DOHH2 (cell line): ENCODE measurements around the gene ANTXR2.

Experiments used
- H3F3A ChIP-seq: fragments of 200-600 bp; sonication (generic), shearing (Covaris generic); 2 replicates; pipeline ENCODE4 v1.6.0; 2016; ENCODE audit warnings: antibody characterized with exemption, mild to moderate bottlenecking; ENCODE audit not compliant: control insufficient read depth, insufficient read depth
- H3K27ac ChIP-seq: fragments of 200-600 bp; sonication (generic); 2 replicates; pipeline ENCODE4 v1.5.1; 2014; ENCODE audit warnings: low read depth, mild to moderate bottlenecking, low read length, moderate library complexity
- H3K27me3 ChIP-seq: fragments of 200-600 bp; sonication (generic); 2 replicates; pipeline ENCODE4 v1.6.1; 2014; ENCODE audit warnings: mild to moderate bottlenecking, low read length, mixed read lengths; ENCODE audit not compliant: control insufficient read depth
- H3K36me3 ChIP-seq: fragments of 200-600 bp; sonication (generic); 2 replicates; pipeline ENCODE4 v1.6.1; 2014; ENCODE audit warnings: mild to moderate bottlenecking, low read length, moderate library complexity, mixed read lengths; ENCODE audit not compliant: control insufficient read depth
- H3K4me1 ChIP-seq: fragments of 200-600 bp; sonication (generic); 2 replicates; pipeline ENCODE4 v1.6.1; 2014; ENCODE audit warnings: mild to moderate bottlenecking, low read length, mixed read lengths; ENCODE audit not compliant: control insufficient read depth
- H3K4me2 ChIP-seq: fragments of 200-600 bp; sonication (generic); 2 replicates; pipeline ENCODE4 v1.6.0; 2014; ENCODE audit warnings: mild to moderate bottlenecking, low read length, moderate library complexity
- H3K4me3 ChIP-seq: fragments of 200-600 bp; sonication (generic); 2 replicates; pipeline ENCODE4 v1.5.1; 2014; ENCODE audit warnings: mild to moderate bottlenecking, low read length, mixed read lengths
- H3K79me2 ChIP-seq: fragments of 200-600 bp; sonication (generic); 2 replicates; pipeline ENCODE4 v1.6.1; 2014; ENCODE audit warnings: mild to moderate bottlenecking, low read length, mixed read lengths; ENCODE audit not compliant: control insufficient read depth
- H3K9me2 ChIP-seq: fragments of 200-600 bp; sonication (generic); replicated peaks from 2 replicates; pipeline ENCODE4 v1.6.1; 2014; ENCODE audit warnings: mild to moderate bottlenecking, low read length, mixed read lengths; ENCODE audit not compliant: control insufficient read depth
- H3K9me3 ChIP-seq: fragments of 200-600 bp; sonication (generic); 2 replicates; pipeline ENCODE4 v1.6.1; 2014; ENCODE audit warnings: antibody characterized with exemption, low read length, mixed read lengths; ENCODE audit not compliant: control insufficient read depth, insufficient read depth
- H4K20me1 ChIP-seq: fragments of 200-600 bp; sonication (generic); 2 replicates; pipeline ENCODE4 v1.6.0; 2014; ENCODE audit warnings: low read depth, mild to moderate bottlenecking, antibody characterized with exemption, low read length, moderate library complexity; ENCODE audit not compliant: control insufficient read depth, insufficient read depth
- CTCF ChIP-seq: fragments of 200-600 bp; sonication (generic); IDR thresholded peaks from one replicate; pipeline ENCODE4 v1.5.1; 2014; ENCODE audit warnings: antibody characterized with exemption, mild to moderate bottlenecking, low read depth, low read length; ENCODE audit not compliant: poor library complexity, severe bottlenecking
- EZH2phosphoT487 ChIP-seq: fragments of 200-600 bp; sonication (generic); IDR thresholded peaks from 2 replicates; pipeline ENCODE4 v1.6.1; 2017; ENCODE audit warnings: borderline replicate concordance, mild to moderate bottlenecking, antibody characterized with exemption, low read length, moderate library complexity, mixed read lengths

The ANTXR2 gene

GRCh38 chr4:80074069-80074468 lies 1.0 kb upstream of the ANTXR2 start:
- H3K9me3 ChIP-seq: no peaks in the 10 kb centered on the region
- H3K9me2 ChIP-seq: no peaks in the 10 kb centered on the region
- TF ChIP-seq CTCF (no peak), EZH2phosphoT487 (no peak)
- 0 out of 2 replicates have a peak overlapping the region, but pooled peaks have one; percentile 1 for H3K27ac ChIP-seq
- H3K4me1 ChIP-seq: peaks cover 26% of the 10 kb centered on the region
- no peak overlapping the region for H3K4me3 ChIP-seq
- peaks cover 20% of the 10 kb centered on the region for H3K27me3 ChIP-seq
- no peaks in the 10 kb centered on the region for H3K79me2 ChIP-seq
- peak overlapping the region; percentile 76; the same call in 1 of the 2 replicates for H3K4me2 ChIP-seq
- no peaks in the 10 kb centered on the region for H3F3A ChIP-seq
- no peaks in the 10 kb centered on the region for H3K36me3 ChIP-seq
- H4K20me1 ChIP-seq: no peaks in the 10 kb centered on the region

GRCh38 chr4:80073473-80074008 lies 512 bp upstream of the ANTXR2 start:
- Histone ChIP-seq H3K4me2 (peak overlapping the region; percentile 76), H4K20me1 (no peaks in the 10 kb centered on the region), H3K36me3 (no peaks in the 10 kb centered on the region), H3K4me3 (peak overlapping the region; percentile 71), H3K79me2 (no peaks in the 10 kb centered on the region), H3K9me3 (no peaks in the 10 kb centered on the region), H3K9me2 (no peaks in the 10 kb centered on the region), H3K4me1 (peaks cover 26% of the 10 kb centered on the region), H3F3A (no peaks in the 10 kb centered on the region), H3K27me3 (peaks cover 20% of the 10 kb centered on the region), H3K27ac (0 out of 2 replicates have a peak overlapping the region, but pooled peaks have one; percentile 1)
- no peak for TF ChIP-seq EZH2phosphoT487
- no peak for TF ChIP-seq CTCF

- Histone ChIP-seq H3K4me3 (peak overlapping the region; percentile 71), H3K79me2 (no peaks in the 10 kb centered on the region), H3K27ac (no peak overlapping the region), H3K4me1 (peaks cover 26% of the 10 kb centered on the region), H3K9me3 (no peaks in the 10 kb centered on the region), H3F3A (no peaks in the 10 kb centered on the region), H3K4me2 (peak overlapping the region; percentile 76), H3K9me2 (no peaks in the 10 kb centered on the region), H3K27me3 (peaks cover 20% of the 10 kb centered on the region), H4K20me1 (no peaks in the 10 kb centered on the region), H3K36me3 (no peaks in the 10 kb centered on the region)
- TF ChIP-seq CTCF (no peak), EZH2phosphoT487 (no peak; the same call in 1 of the 2 replicates)
Observed at GRCh38 chr4:80072228-80072743, 743 bp downstream of the ANTXR2 start.
